Activated naive CD8-positive, alpha-beta T cell treated with anti-CD3 and anti-CD28 coated beads, Interleukin-2, amount 10 ng/mL, durations not matched to agents 7 days and 5 days (primary cell): ENCODE data around the gene SOX8. TPM values are rescaled to one million over a fixed set of nuclear protein-coding genes. Genes with fewer than 3 reads are reported as not detected.

Experiments
- ATAC-seq: fragments of 150-1000 bp; cut with Tn5 transposase; one replicate; pipeline ENCODE4 v1.10.0; 2021; ENCODE audit warnings: low read depth, moderate library complexity
- POLR2A ChIA-PET: fragments of 350-600 bp; sonication (Branson Sonifier 250); formaldehyde crosslinking; loops from one replicate; lab custom pipeline; 2021; ENCODE audit warnings: antibody characterized with exemption; lab: Charles Lee
- DNase-seq: peaks from one replicate; pipeline ENCODE4 v3.0.0; 2021
- H3K27ac Mint-ChIP-seq: one replicate; pipeline ENCODE4 v1.8.0; 2022; ENCODE audit warnings: mild to moderate bottlenecking, mixed read lengths
- H3K27me3 Mint-ChIP-seq: one replicate; pipeline ENCODE4 v1.8.0; 2022; ENCODE audit warnings: mild to moderate bottlenecking, moderate library complexity, mixed read lengths
- H3K36me3 Mint-ChIP-seq: one replicate; pipeline ENCODE4 v1.8.0; 2021; ENCODE audit warnings: mild to moderate bottlenecking, mixed read lengths
- H3K4me1 Mint-ChIP-seq: one replicate; pipeline ENCODE4 v1.8.0; 2021; ENCODE audit warnings: mixed read lengths
- H3K4me3 Mint-ChIP-seq: one replicate; pipeline ENCODE4 v1.8.0; 2022; ENCODE audit warnings: mild to moderate bottlenecking, moderate library complexity, mixed read lengths
- H3K9me3 Mint-ChIP-seq: one replicate; pipeline ENCODE4 v1.8.0; 2021; ENCODE audit warnings: mixed read lengths
- total RNA-seq, 2 experiments: library from RNA; stranded (reverse); gene quantifications; one replicate each; pipeline ENCODE4 v1.2.3, GENCODE V29; 2021

SOX8 gene
- total RNA-seq, 2 experiments from 2014 or later, result 0.50 to 0.60 TPM

- Mint-ChIP-seq H3K4me3 (peak overlapping the region; percentile 20), H3K36me3 (peaks cover 11% of the 10 kb centered on the region), H3K27ac (peak overlapping the region; percentile 72), H3K4me1 (peaks cover 17% of the 10 kb centered on the region), H3K9me3 (no peaks in the 10 kb centered on the region), H3K27me3 (no peaks in the 10 kb centered on the region)
- ATAC-seq, result no peak
- DNase-seq, result no peak
- POLR2A ChIA-PET, result interaction anchor here (0.6 to 1.2 kb wide), 2 partner anchors 15 to 417 kb away, joined by 3 read pairs; no protein-coding TSS in a partner anchor
Measured at GRCh38 chr16:963913-964312, 17.7 kb upstream of the SOX8 start.

DNA sequence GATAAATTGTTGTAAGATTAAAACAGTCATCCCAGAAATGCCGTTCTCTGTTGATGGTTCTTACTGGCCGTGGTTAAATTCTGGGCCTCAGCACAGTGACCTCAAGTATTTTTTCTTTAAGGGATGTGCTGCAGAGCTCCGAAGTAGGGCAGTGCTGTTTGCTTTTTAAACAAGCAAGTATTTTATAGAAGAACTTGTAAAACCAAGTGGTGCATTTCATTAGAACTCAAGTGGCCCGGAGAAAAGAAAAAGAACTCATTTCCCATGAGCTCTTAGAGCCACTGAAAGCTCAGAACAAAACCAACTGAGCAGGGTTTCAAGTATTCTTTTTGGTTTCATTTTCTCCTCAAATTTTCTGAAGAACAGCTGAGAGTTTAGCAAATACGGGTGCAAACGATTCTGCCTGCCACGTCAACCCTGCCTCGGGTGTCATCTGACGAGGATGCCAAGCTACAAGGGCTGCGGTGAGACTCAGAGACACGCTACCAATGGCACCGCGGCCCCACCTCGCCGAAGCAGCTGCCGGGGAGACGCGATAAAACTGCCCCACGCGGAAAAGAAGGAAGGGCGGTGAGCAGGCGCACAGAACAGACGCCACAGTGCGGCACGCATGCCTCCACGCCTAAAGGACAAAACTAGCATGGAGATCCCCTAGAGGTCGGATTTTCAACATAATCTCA lies 17.1 kb upstream of the SOX8 start:
- Mint-ChIP-seq H3K36me3 (peaks cover 11% of the 10 kb centered on the region), H3K9me3 (no peaks in the 10 kb centered on the region), H3K4me1 (peaks cover 17% of the 10 kb centered on the region), H3K27me3 (no peaks in the 10 kb centered on the region), H3K27ac (peak overlapping the region; percentile 77), H3K4me3 (no peak overlapping the region)
- POLR2A ChIA-PET, result interaction anchor here (0.6 to 1.2 kb wide), 2 partner anchors 15 to 416 kb away, joined by 3 read pairs; no protein-coding TSS in a partner anchor
- DNase-seq (no peak), ATAC-seq (no peak)

- Mint-ChIP-seq H3K4me1 (peaks cover 20% of the 10 kb centered on the region), H3K27ac (no peak overlapping the region), H3K27me3 (no peaks in the 10 kb centered on the region), H3K9me3 (no peaks in the 10 kb centered on the region), H3K4me3 (no peak overlapping the region), H3K36me3 (peaks cover 11% of the 10 kb centered on the region)
- POLR2A ChIA-PET, result interaction anchor here (0.6 kb wide), 1 partner anchor 456 kb away, joined by 5 read pairs; the partner anchor contains the start of gene UQCC4
- ATAC-seq (no peak), DNase-seq (no peak)
Measured at GRCh38 chr16:965036-965395, 16.6 kb upstream of the SOX8 start.

- H3K9me3 Mint-ChIP-seq, result no peaks in the 10 kb centered on the region
- H3K27me3 Mint-ChIP-seq, result no peaks in the 10 kb centered on the region
- DNase-seq, result no peak
- no peak overlapping the region for H3K27ac Mint-ChIP-seq
- peaks cover 20% of the 10 kb centered on the region for H3K4me1 Mint-ChIP-seq
- no peak overlapping the region for H3K4me3 Mint-ChIP-seq
- peaks cover 11% of the 10 kb centered on the region for H3K36me3 Mint-ChIP-seq
- ATAC-seq, result no peak
- POLR2A ChIA-PET, result interaction anchor here (0.6 kb wide), 1 partner anchor 455 kb away, joined by 5 read pairs; the partner anchor contains the start of gene UQCC4
Measured at GRCh38 chr16:965487-965886, 16.1 kb upstream of the SOX8 start.

DNA sequence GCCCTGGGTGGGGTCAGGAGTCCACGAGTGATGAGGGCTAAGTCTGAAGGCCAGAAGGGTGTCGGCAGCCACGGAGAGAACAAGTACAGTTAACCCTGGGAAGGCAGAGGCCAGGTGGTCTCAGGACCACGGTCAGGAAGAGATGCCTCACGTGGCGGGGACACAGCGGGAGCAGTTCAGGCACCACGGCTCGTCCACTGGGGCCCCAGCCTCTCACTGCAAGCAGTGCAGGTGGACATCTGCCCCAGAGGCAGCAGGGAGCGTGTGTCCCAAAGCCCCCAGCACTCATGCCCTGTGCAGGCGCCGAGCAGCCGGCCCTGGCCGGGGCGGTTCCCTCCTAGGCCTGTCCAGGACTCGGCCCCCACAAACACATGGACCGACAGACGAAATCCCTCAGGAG lies 15.5 kb upstream of the SOX8 start:
- POLR2A ChIA-PET, result no interaction called here
- Mint-ChIP-seq H3K27me3 (no peaks in the 10 kb centered on the region), H3K9me3 (no peaks in the 10 kb centered on the region), H3K4me3 (no peak overlapping the region), H3K4me1 (peaks cover 20% of the 10 kb centered on the region), H3K36me3 (peaks cover 11% of the 10 kb centered on the region), H3K27ac (no peak overlapping the region)
- ATAC-seq (no peak), DNase-seq (no peak)

DNA sequence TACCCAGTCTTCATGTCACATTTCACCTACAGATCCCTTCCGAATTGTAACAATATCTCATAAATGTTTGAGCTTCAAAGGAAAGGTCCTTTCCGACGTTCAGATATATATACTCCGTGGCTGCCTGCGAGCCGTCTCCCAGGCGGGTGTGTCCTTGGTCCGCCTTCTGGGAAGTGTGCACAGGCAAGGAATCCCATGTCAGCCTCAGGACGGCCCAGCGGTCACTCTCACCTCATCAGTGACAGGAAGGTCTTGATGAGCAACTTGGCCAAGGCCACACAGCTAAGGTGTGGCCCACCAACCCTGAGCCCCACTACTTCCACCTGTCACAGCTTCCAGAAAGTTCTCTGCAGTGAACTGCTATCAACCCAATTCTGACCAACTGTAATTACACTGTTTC lies 15.1 kb upstream of the SOX8 start:
- Mint-ChIP-seq H3K27ac (no peak overlapping the region), H3K27me3 (no peaks in the 10 kb centered on the region), H3K36me3 (peaks cover 11% of the 10 kb centered on the region), H3K4me1 (peaks cover 22% of the 10 kb centered on the region), H3K9me3 (no peaks in the 10 kb centered on the region), H3K4me3 (no peak overlapping the region)
- ATAC-seq, result no peak
- no peak for DNase-seq
- POLR2A ChIA-PET, result no interaction called here

GRCh38 chr16:967077-967541 lies 14.5 kb upstream of the SOX8 start:
- Mint-ChIP-seq H3K9me3 (no peaks in the 10 kb centered on the region), H3K36me3 (peaks cover 11% of the 10 kb centered on the region), H3K4me3 (no peak overlapping the region), H3K27ac (no peak overlapping the region), H3K27me3 (peaks cover 3% of the 10 kb centered on the region), H3K4me1 (peaks cover 22% of the 10 kb centered on the region)
- ATAC-seq (no peak), DNase-seq (no peak)
- POLR2A ChIA-PET, result no interaction called here

GRCh38 chr16:967546-968295 lies 13.8 kb upstream of the SOX8 start:
- peaks cover 3% of the 10 kb centered on the region for H3K27me3 Mint-ChIP-seq
- H3K4me1 Mint-ChIP-seq, result peaks cover 22% of the 10 kb centered on the region
- H3K36me3 Mint-ChIP-seq, result peaks cover 11% of the 10 kb centered on the region
- H3K4me3 Mint-ChIP-seq, result no peak overlapping the region
- ATAC-seq (no peak), DNase-seq (no peak)
- H3K9me3 Mint-ChIP-seq, result no peaks in the 10 kb centered on the region
- POLR2A ChIA-PET, result no interaction called here
- no peak overlapping the region for H3K27ac Mint-ChIP-seq

GRCh38 chr16:968620-969019 lies 12.9 kb upstream of the SOX8 start:
- H3K4me3 Mint-ChIP-seq, result peak overlapping the region; percentile 51
- no peak for DNase-seq
- H3K36me3 Mint-ChIP-seq, result peaks cover 11% of the 10 kb centered on the region
- H3K4me1 Mint-ChIP-seq, result peaks cover 19% of the 10 kb centered on the region
- no peaks in the 10 kb centered on the region for H3K9me3 Mint-ChIP-seq
- no peak for ATAC-seq
- H3K27me3 Mint-ChIP-seq, result peaks cover 7% of the 10 kb centered on the region
- POLR2A ChIA-PET, result no interaction called here
- no peak overlapping the region for H3K27ac Mint-ChIP-seq

GRCh38 chr16:969508-970385 lies 11.8 kb upstream of the SOX8 start:
- Mint-ChIP-seq H3K27me3 (peaks cover 7% of the 10 kb centered on the region), H3K4me1 (peaks cover 10% of the 10 kb centered on the region), H3K4me3 (peak overlapping the region; percentile 75), H3K36me3 (peaks cover 11% of the 10 kb centered on the region), H3K9me3 (no peaks in the 10 kb centered on the region), H3K27ac (peak overlapping the region; percentile 30)
- POLR2A ChIA-PET, result no interaction called here
- DNase-seq, result no peak
- ATAC-seq, result peak; percentile 2

- no peak for DNase-seq
- Mint-ChIP-seq H3K9me3 (no peaks in the 10 kb centered on the region), H3K27ac (peak overlapping the region; percentile 61), H3K4me1 (peaks cover 10% of the 10 kb centered on the region), H3K27me3 (peaks cover 7% of the 10 kb centered on the region), H3K4me3 (peak overlapping the region; percentile 75), H3K36me3 (peaks cover 11% of the 10 kb centered on the region)
- POLR2A ChIA-PET, result no interaction called here
- ATAC-seq, result no peak
Measured at GRCh38 chr16:970386-970765, 11.2 kb upstream of the SOX8 start.

DNA sequence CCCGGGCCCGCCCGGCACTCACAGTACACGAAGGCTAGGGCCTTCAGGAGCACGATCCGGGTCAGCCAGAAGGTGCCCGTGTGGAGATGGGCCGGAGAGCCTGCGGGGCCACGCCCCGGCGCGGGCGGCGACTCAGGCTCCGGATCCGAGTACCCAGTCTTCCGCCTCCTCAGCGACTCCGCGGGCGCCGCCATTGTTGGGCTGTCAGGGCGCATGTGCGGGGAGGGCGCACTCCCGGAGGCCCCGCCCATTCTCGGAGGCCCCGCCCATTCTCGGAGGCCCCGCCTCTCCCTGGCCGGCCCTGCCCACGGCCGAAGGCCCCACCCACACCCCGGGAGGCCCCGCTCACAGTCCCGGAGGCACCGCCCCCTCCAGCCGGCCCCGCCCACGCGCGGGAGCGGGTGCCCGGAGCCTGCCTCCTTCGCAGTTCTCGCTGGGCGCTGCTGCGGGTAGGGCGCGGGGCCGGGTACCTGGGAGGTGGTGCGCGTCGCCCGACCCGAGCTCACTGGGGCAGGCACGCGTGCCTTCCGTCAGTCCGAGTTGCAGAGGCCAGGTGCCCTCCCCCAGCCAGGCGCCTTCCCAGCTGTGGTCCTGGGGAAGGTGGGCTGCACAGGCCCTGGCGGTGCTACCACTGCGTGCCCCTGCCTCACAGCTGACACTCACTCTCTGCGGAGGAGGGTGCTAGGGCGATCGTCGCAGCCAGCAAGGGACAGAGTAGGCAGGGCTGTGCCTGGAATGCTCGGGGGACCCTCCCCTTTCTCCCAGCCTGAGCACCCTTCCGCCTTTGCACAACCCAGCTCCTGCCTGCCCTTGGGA lies 10.6 kb upstream of the SOX8 start, which contains the start of gene LMF1:
Gene LMF1 (minus strand): TSS at position 219 of the 816 bp plus-strand sequence. CDS start 4 bp downstream, at position 215.
- peak within 1 kb of the TSS; percentile 61 for H3K27ac Mint-ChIP-seq
- POLR2A ChIA-PET, result interaction anchor here (0.5 to 0.9 kb wide), 3 partner anchors 9 to 400 kb away, joined by 3 to 4 read pairs (median 3); no protein-coding TSS in a partner anchor
- DNase-seq (peak; percentile 100), ATAC-seq (peak; percentile 90)
- H3K4me1 Mint-ChIP-seq, result peaks cover 10% of the 10 kb centered on the region
- peaks cover 7% of the 10 kb centered on the region for H3K36me3 Mint-ChIP-seq
- peaks cover 7% of the 10 kb centered on the region for H3K27me3 Mint-ChIP-seq
- no peaks in the 10 kb centered on the region for H3K9me3 Mint-ChIP-seq
- peak within 1 kb of the TSS; percentile 75 for H3K4me3 Mint-ChIP-seq
